HepG2 (cell line): ENCODE results near the gene ORMDL2. TPM values are rescaled to one million over a fixed set of nuclear protein-coding genes. Genes with fewer than 3 reads are reported as not detected.

Source experiments
- AFF4 ChIP-seq: sonication (generic); formaldehyde crosslinking; IDR thresholded peaks from 2 replicates; pipeline ENCODE4 v1.4.0; 2020; ENCODE audit warnings: missing genetic modification reagents
- ATAD3A ChIP-seq: sonication (generic); formaldehyde crosslinking; IDR thresholded peaks from 2 replicates; pipeline ENCODE4 v1.4.0; 2020; ENCODE audit warnings: missing genetic modification reagents
- CENPX ChIP-seq: sonication (generic); formaldehyde crosslinking; IDR thresholded peaks from 2 replicates; pipeline ENCODE4 v1.9.0; 2021; ENCODE audit warnings: mild to moderate bottlenecking, missing genetic modification reagents, moderate library complexity
- JARID2 ChIP-seq: sonication (generic); formaldehyde crosslinking; IDR thresholded peaks from 2 replicates; pipeline ENCODE4 v1.8.1; 2023; ENCODE audit warnings: missing genetic modification reagents, inconsistent platforms; ENCODE audit not compliant: insufficient replicate concordance
- KDM5A ChIP-seq: fragments of 200-600 bp; sonication (generic); IDR thresholded peaks from 2 replicates; pipeline ENCODE4 v1.7.0; 2018; ENCODE audit warnings: antibody characterized with exemption, mild to moderate bottlenecking, low read length, borderline replicate concordance
- MAFF ChIP-seq: IDR thresholded peaks from 2 replicates; pipeline ENCODE4 v1.6.1; 2011; ENCODE audit warnings: low read depth, low read length, improper control_type of control experiment
- MEIS1 ChIP-seq: sonication (generic); formaldehyde crosslinking; IDR thresholded peaks from 2 replicates; pipeline ENCODE4 v1.9.0; 2021; ENCODE audit warnings: mild to moderate bottlenecking, missing genetic modification reagents, moderate library complexity, borderline replicate concordance
- NCOR1 ChIP-seq: fragments of 200-600 bp; sonication (generic); IDR thresholded peaks from 2 replicates; pipeline ENCODE4 v1.7.0; 2017; ENCODE audit warnings: antibody characterized with exemption, low read length, borderline replicate concordance
- NONO ChIP-seq, 2 experiments: fragments of 450-650 bp in 1 of 2; sonication (generic) in 1 of 2; formaldehyde crosslinking in 1 of 2; IDR thresholded peaks in 1 of 2; conservative IDR thresholded peaks in 1 of 2; 2 replicates each; pipeline versions ENCODE4 v1.6.1 to v1.8.0; 2017 to 2022; ENCODE audit warnings: mild to moderate bottlenecking in 1 of 2, missing genetic modification reagents in 1 of 2, moderate library complexity in 1 of 2
- RXRB ChIP-seq: IDR thresholded peaks from 2 replicates; pipeline ENCODE4 v1.6.1; 2016; ENCODE audit warnings: borderline replicate concordance, missing genetic modification reagents, missing compliant biosample characterization
- STAT5B ChIP-seq: sonication (generic); formaldehyde crosslinking; IDR thresholded peaks from 2 replicates; pipeline ENCODE4 v1.4.0; 2020; ENCODE audit warnings: missing genetic modification reagents
- TOPORS ChIP-seq: sonication (generic); formaldehyde crosslinking; IDR thresholded peaks from 2 replicates; pipeline ENCODE4 v1.8.0; 2023; ENCODE audit warnings: mild to moderate bottlenecking, missing genetic modification reagents
- ZNF12 ChIP-seq: sonication (generic); formaldehyde crosslinking; IDR thresholded peaks from 2 replicates; pipeline ENCODE4 v1.5.0; 2020; ENCODE audit warnings: missing genetic modification reagents
- ZNF318 ChIP-seq: sonication (generic); formaldehyde crosslinking; IDR thresholded peaks from 2 replicates; pipeline ENCODE4 v1.4.0; 2020; ENCODE audit warnings: mild to moderate bottlenecking, missing genetic modification reagents
- ZNF549 ChIP-seq: sonication (generic); formaldehyde crosslinking; IDR thresholded peaks from 2 replicates; pipeline ENCODE4 v1.5.0; 2020; ENCODE audit warnings: missing genetic modification reagents
- ZNF788 ChIP-seq: sonication (generic); formaldehyde crosslinking; IDR thresholded peaks from 2 replicates; pipeline ENCODE4 v1.5.0; 2020; ENCODE audit warnings: mild to moderate bottlenecking, missing genetic modification reagents, borderline replicate concordance
- polyA plus RNA-seq, 8 experiments: library from polyadenylated mRNA; depleted of rRNA in 3 of 8; stranded (reverse) in 7 of 8; unstranded in 1 of 8; fragments of >200 nt; fragmentation: Illumina TruSeq in 4 of 8; extraction: Trizol in 4 of 8; gene quantifications; 2 replicates each; pipeline versions ENCODE4 v1.2.1 to v1.2.3, GENCODE V29; 2011 to 2016; ENCODE audit warnings: low read depth in 4 of 8, missing spikeins in 1 of 8, mixed read lengths in 1 of 8; ENCODE audit not compliant: insufficient read depth in 1 of 8
- total RNA-seq, 5 experiments: library from RNA; depleted of rRNA; stranded (reverse); fragments of >200 nt; fragmentation: Illumina TruSeq; extraction: Trizol; gene quantifications; 2 replicates each; pipeline ENCODE4 v1.2.3, GENCODE V29; 2016; ENCODE audit warnings: low read depth in 1 of 5
- TF ChIP-seq, protein P1 (sequence below): sonication (generic); formaldehyde crosslinking; IDR thresholded peaks from 2 replicates; pipeline ENCODE4 v1.8.1; 2023; ENCODE audit warnings: missing genetic modification reagents, mild to moderate bottlenecking, borderline replicate concordance

Gene ORMDL2
- total and polyA plus RNA-seq, 2 of the 13 experiments (the other 11 are each of a cell fraction or from before 2014, with no cell fraction given), result 24.0 to 28.6 TPM

DNA sequence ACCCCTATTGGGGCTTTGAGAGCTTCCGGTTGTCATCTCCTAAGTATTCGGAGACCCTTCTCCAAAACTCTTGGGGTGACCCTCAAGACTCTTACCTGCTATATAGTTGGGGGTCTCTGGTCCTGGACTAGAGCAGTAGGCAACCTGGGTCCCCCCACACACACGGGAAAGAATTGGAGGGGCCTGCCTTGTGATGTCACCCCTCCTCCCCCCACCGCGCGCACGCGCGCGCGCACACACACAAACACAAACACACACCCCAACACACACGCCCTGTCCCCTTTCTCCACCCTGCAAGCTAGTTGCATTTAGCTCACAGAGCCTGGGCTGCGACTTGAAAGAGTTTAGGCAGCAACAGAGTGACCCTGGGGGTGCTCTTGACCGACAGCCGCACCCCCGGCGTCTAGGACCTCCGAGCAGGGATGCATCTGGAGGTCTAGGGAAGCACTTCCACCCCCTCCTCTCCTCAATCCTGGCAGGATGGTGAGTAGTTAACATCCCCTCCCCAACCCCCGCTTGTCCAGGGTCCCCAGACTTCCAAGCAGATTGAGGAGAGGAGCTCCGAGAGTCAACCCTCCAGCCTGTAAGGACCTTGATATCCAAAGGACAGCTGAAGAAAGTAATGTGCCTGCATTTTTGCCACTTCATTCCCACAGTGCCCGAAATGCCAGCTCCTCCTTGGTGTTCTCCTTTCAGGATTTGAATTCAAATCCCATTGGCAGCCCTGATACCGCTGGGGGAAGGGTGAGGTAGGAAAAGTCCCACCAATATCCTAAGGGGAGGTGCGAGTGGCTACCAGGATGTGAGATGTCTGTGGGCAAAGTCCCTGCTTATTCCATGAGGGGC lies 13.0 kb downstream of the ORMDL2 start (continued):
- no peak for TF ChIP-seq ATAD3A (CRISPR knock-in tag)
- TF ChIP-seq, protein P1, sequence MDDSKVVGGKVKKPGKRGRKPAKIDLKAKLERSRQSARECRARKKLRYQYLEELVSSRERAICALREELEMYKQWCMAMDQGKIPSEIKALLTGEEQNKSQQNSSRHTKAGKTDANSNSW (CRISPR knock-in tag), result no peak
- no peak for TF ChIP-seq TOPORS (CRISPR knock-in tag)
- TF ChIP-seq STAT5B (CRISPR knock-in tag), result no peak
- TF ChIP-seq RXRB (CRISPR knock-in tag), result no peak
- no peak for TF ChIP-seq CENPX (CRISPR knock-in tag)
- TF ChIP-seq JARID2 (CRISPR knock-in tag), result no peak
- no peak for TF ChIP-seq ZNF318 (CRISPR knock-in tag)
- TF ChIP-seq NCOR1, result no peak
- no peak for TF ChIP-seq ZNF12
- no peak for TF ChIP-seq MAFF
- TF ChIP-seq MEIS1, result no peak
- peak; percentile 64 for TF ChIP-seq ZNF788 (CRISPR knock-in tag)
- no peak for TF ChIP-seq AFF4 (CRISPR knock-in tag)
- TF ChIP-seq KDM5A, result peak; percentile 59; the same call in 1 of the 2 replicates
- TF ChIP-seq NONO (IDR thresholded peaks at IDR 0.05), result no peak
- TF ChIP-seq NONO (CRISPR knock-in tag; conservative IDR thresholded peaks at IDR 0.05), result peak; percentile 56; the same call in 1 of the 2 replicates
- no peak for TF ChIP-seq ZNF549
